Smooth muscle cell (in vitro differentiated cells): Measurements from ENCODE around the gene KRTAP4-3. TPM values are rescaled to one million over a fixed set of nuclear protein-coding genes. Genes with fewer than 3 reads are reported as not detected.

Experiments
- DNase-seq: peaks from one replicate; lab custom pipeline; 2025; ENCODE audit not compliant: unreplicated experiment; lab: John Stamatoyannopoulos, UW
- H2AFZ ChIP-seq: fragments of 200-600 bp; sonication (generic); 2 replicates; pipeline ENCODE4 v1.6.0; 2016; ENCODE audit warnings: antibody characterized with exemption, low read depth, mild to moderate bottlenecking
- H3F3A ChIP-seq: fragments of 200-600 bp; sonication (generic); 2 replicates; pipeline ENCODE4 v1.6.0; 2017; ENCODE audit warnings: antibody characterized with exemption, low read depth
- H3K27ac ChIP-seq: fragments of 200-600 bp; sonication (generic); 2 replicates; pipeline ENCODE4 v1.5.1; 2016; ENCODE audit warnings: low read depth, mild to moderate bottlenecking
- H3K27me3 ChIP-seq: fragments of 200-600 bp; sonication (generic); 2 replicates; pipeline ENCODE4 v1.6.1; 2016; ENCODE audit warnings: low read depth, mild to moderate bottlenecking
- H3K36me3 ChIP-seq: fragments of 200-600 bp; sonication (generic); 2 replicates; pipeline ENCODE4 v1.5.1; 2016; ENCODE audit warnings: low read depth
- H3K4me1 ChIP-seq: fragments of 200-600 bp; sonication (generic); 2 replicates; pipeline ENCODE4 v1.5.1; 2016; ENCODE audit warnings: low read depth
- H3K4me2 ChIP-seq: fragments of 200-600 bp; sonication (generic); 2 replicates; pipeline ENCODE4 v1.6.0; 2016; ENCODE audit warnings: mild to moderate bottlenecking
- H3K4me3 ChIP-seq: fragments of 200-600 bp; sonication (generic); 2 replicates; pipeline ENCODE4 v1.5.1; 2016; ENCODE audit warnings: mild to moderate bottlenecking
- H3K79me2 ChIP-seq: fragments of 200-600 bp; sonication (generic); 2 replicates; pipeline ENCODE4 v1.6.0; 2016; ENCODE audit warnings: low read depth, mild to moderate bottlenecking
- H3K9ac ChIP-seq: fragments of 200-600 bp; sonication (generic); 2 replicates; pipeline ENCODE4 v1.6.0; 2016; ENCODE audit warnings: low read depth
- H3K9me3 ChIP-seq: fragments of 200-600 bp; sonication (generic); replicated peaks from 2 replicates; pipeline ENCODE4 v1.5.1; 2016; ENCODE audit warnings: low read depth
- H4K20me1 ChIP-seq: fragments of 200-600 bp; sonication (generic); 2 replicates; pipeline ENCODE4 v1.6.0; 2016; ENCODE audit warnings: low read depth
- WGBS: methylation state at CpG from one replicate; pipeline ENCODE4 v1.1.7; 2016; ENCODE audit warnings: low lambda C conversion rate; 5-methylcytosine and 5-hydroxymethylcytosine counted together
- polyA plus RNA-seq: library from polyadenylated mRNA; unstranded; fragments of >200 nt; fragmentation: Nextera tagmentation; extraction: Ambion mirVana; gene quantifications from 2 replicates; pipeline ENCODE4 v1.2.1, GENCODE V29; 2016
- total RNA-seq: library from RNA; depleted of rRNA; stranded (reverse); fragments of >200 nt; gene quantifications from 2 replicates; pipeline ENCODE4 v1.2.3, GENCODE V29; 2014
- TF ChIP-seq, protein P1 (sequence below): fragments of 200-600 bp; sonication (generic); IDR thresholded peaks from 2 replicates; pipeline ENCODE4 v1.5.1; 2017; ENCODE audit warnings: borderline replicate concordance, mild to moderate bottlenecking, antibody characterized with exemption; ENCODE audit not compliant: insufficient read depth, poor library complexity, severe bottlenecking

KRTAP4-3 gene
- total and polyA plus RNA-seq, 2 experiments from 2014 or later, result not detected

- no peak overlapping the region for H3K4me2 ChIP-seq
Measured at GRCh38 chr17:41133880-41134735, 33.9 kb downstream of the KRTAP4-3 start.

DNA sequence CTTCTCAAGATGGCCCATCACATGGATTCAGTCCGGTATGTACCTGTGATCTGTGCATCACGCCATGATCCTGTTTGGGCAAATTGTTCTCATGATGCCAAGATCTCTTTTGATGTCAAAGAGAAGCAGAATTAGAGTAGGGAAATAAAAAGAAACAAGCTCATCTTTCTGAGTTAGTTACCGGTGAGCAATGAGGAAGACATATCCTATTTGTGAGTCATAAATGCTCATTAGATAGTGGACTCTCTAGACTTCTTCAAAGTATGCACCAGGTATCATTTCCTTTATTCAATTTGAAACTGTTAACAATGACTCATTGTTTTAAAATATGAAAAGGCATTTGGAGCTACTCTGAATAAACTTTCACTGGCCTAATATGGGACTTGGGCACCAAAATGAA lies 36.0 kb downstream of the KRTAP4-3 start:
- H4K20me1 ChIP-seq, result no peaks in the 10 kb centered on the region
- 68% methylated on average over 3 of the region's 3 CpGs for WGBS
- H3K9me3 ChIP-seq, result peaks cover 2% of the 10 kb centered on the region
- H3K79me2 ChIP-seq, result no peaks in the 10 kb centered on the region
- no peak overlapping the region for H2AFZ ChIP-seq
- peak overlapping the region; percentile 53 for H3K27ac ChIP-seq
- DNase-seq, result no peak
- H3K4me3 ChIP-seq, result no peak overlapping the region
- no peaks in the 10 kb centered on the region for H3K36me3 ChIP-seq
- no peak overlapping the region for H3K9ac ChIP-seq
- TF ChIP-seq, protein P1, sequence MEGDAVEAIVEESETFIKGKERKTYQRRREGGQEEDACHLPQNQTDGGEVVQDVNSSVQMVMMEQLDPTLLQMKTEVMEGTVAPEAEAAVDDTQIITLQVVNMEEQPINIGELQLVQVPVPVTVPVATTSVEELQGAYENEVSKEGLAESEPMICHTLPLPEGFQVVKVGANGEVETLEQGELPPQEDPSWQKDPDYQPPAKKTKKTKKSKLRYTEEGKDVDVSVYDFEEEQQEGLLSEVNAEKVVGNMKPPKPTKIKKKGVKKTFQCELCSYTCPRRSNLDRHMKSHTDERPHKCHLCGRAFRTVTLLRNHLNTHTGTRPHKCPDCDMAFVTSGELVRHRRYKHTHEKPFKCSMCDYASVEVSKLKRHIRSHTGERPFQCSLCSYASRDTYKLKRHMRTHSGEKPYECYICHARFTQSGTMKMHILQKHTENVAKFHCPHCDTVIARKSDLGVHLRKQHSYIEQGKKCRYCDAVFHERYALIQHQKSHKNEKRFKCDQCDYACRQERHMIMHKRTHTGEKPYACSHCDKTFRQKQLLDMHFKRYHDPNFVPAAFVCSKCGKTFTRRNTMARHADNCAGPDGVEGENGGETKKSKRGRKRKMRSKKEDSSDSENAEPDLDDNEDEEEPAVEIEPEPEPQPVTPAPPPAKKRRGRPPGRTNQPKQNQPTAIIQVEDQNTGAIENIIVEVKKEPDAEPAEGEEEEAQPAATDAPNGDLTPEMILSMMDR, result no peak
- no peaks in the 10 kb centered on the region for H3K4me1 ChIP-seq
- H3F3A ChIP-seq, result no peaks in the 10 kb centered on the region
- no peaks in the 10 kb centered on the region for H3K27me3 ChIP-seq
- no peak overlapping the region for H3K4me2 ChIP-seq

More at GRCh38 chr17:41133880-41134735, 33.9 kb downstream of the KRTAP4-3 start:
- Histone ChIP-seq H3K4me1 (no peaks in the 10 kb centered on the region), H2AFZ (no peak overlapping the region), H3F3A (no peaks in the 10 kb centered on the region), H3K27me3 (no peaks in the 10 kb centered on the region), H3K27ac (no peak overlapping the region), H3K4me3 (no peak overlapping the region), H3K9me3 (peaks cover 3% of the 10 kb centered on the region), H4K20me1 (no peaks in the 10 kb centered on the region), H3K36me3 (no peaks in the 10 kb centered on the region), H3K9ac (no peak overlapping the region), H3K79me2 (no peaks in the 10 kb centered on the region)
- TF ChIP-seq, protein P1, result no peak
- WGBS, result 86% methylated on average over 2 of the region's 2 CpGs
- DNase-seq, result no peak

DNA sequence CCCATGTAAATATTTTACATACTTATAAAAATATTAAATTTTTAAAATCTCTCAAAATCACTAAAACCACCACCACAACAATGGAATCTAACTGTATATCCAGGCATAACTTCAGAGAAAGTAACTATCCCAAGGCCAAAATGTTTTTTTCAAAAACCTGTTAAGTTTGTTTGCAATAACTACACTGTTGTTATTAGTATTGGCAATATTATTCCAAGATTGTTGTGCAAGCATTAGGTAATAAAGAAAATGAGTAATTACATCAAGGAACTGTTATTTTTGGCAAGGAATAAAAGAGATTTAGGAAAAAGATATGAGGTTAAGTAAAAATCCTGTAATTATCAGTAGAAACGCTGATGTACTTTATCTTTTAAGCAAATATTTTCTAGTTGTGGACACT lies 40.6 kb downstream of the KRTAP4-3 start:
- TF ChIP-seq, protein P1, result no peak

More for the DNA sequence above, 40.6 kb downstream of the KRTAP4-3 start:
- Histone ChIP-seq H3K4me3 (no peak overlapping the region), H2AFZ (no peak overlapping the region), H3F3A (no peaks in the 10 kb centered on the region), H3K36me3 (no peaks in the 10 kb centered on the region), H3K9me3 (no peaks in the 10 kb centered on the region), H3K79me2 (no peaks in the 10 kb centered on the region), H3K4me1 (no peaks in the 10 kb centered on the region), H3K9ac (no peak overlapping the region), H3K27me3 (no peaks in the 10 kb centered on the region), H3K27ac (no peak overlapping the region), H3K4me2 (no peak overlapping the region), H4K20me1 (no peaks in the 10 kb centered on the region)
- no peak for DNase-seq
- 97% methylated on average over 1 of the region's 1 CpG for WGBS
